Activated CD4-positive, CD25-positive, alpha-beta regulatory T cell (primary cell): ENCODE measurements around the gene GOSR1.

ENCODE experiments used
- DNase-seq, 4 experiments: peaks; one replicate each; lab custom pipeline; 2025; lab: John Stamatoyannopoulos, UW

GOSR1 gene

DNA sequence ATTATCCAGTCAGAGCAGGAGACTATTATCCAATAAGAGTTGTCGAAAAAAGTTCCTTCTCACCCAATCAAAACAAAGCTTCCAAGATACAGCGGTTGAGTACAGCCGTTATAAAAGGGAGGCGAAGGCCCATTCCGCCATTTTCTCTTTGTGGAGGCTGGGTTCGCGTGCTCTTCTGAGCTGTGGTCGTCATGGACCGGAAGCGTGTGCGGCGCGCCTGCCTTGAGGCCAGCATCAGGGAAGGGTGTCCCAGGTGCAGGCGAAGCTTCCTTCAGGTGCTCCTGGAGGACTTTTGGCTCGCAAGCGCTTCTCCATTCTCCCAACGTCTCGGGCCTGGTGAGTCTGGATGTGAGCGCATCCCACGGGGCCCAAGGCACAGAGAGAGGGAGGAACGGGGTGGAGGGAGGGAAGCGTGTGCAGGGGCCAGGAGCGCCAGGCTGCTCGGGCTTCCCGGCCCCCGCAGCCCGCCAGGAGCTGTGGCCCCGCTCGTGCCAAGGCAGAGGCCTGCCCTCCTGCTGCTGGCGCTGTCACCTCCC, 99.2 kb downstream of the GOSR1 start:
- no peak for DNase-seq
